ELR (cell line): ENCODE results near the gene CDKN1C.

Source experiments
- DNase-seq: peaks from one replicate; pipeline ENCODE4 v3.0.0-alpha.2; 2015; ENCODE audit warnings: low read depth

The CDKN1C gene

GRCh38 chr11:2869134-2869526 lies 16.4 kb downstream of the CDKN1C start:
- no peak for DNase-seq

- no peak for DNase-seq
These were observed 17.0 kb downstream of the CDKN1C start for GRCh38 chr11:2868506-2869133.

DNA sequence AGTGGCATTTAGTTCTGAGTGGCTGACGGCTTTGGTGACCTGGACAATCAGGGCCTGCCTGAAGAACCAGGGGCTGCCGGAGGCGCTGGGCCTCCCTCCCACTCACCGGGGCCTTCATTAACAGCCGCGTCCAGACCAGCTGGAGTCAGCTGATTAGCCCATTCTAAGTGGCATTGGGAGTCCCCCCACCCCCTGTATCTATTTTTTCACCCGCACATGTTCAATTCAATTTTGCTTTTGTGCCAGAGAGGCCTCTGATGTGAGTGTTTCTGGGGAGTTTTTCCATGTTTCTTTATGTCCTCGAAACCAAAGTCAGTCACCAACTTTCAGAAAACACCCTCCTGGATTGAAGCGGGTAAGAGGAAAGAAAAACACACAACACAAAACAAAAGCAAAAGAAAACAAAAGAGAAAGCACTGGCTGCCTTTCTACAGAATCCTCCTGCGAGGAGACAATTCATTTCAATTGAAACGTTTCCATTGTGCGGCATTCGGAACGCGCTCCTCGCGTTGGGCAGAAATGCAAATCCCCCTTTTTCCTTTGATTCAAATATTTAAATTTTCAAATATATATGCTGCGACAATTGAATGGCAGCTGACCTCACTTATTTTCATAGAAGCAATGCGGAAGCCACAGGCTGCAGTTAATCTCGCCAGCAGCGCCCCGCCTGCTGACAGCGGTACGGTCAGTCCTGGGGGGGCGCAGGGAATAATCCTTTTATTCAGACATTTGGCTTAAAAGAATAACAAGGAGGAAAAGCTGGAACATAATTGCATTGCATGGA lies 17.7 kb downstream of the CDKN1C start:
- no peak for DNase-seq

- DNase-seq: no peak
These were observed 18.4 kb downstream of the CDKN1C start for GRCh38 chr11:2867142-2867541.

GRCh38 chr11:2865922-2866577 lies 19.5 kb downstream of the CDKN1C start:
- DNase-seq: no peak

DNA sequence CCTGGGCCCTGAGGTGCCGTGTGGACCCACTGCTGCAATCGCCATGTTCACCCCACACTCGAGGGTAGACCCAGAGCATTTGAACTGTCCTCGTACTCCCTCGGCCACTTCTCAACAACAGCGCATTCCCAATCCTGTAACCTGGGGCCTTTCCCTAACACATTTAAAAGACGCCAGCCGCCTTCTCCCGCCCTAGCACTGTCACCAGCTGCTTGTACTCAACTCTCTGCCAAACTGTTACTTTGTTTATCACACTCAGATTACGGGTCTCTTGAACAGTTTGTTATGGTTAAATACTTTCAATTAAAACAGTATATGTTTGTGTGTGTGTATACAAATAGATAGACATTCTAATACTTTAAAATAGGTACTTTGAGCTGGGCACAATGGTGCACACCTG lies 20.7 kb downstream of the CDKN1C start:
- no peak for DNase-seq

- no peak for DNase-seq
These were observed 22.3 kb downstream of the CDKN1C start for GRCh38 chr11:2863276-2863618.

- no peak for DNase-seq
These were observed 22.9 kb downstream of the CDKN1C start for GRCh38 chr11:2862395-2863275.

GRCh38 chr11:2860636-2861035 lies 24.9 kb downstream of the CDKN1C start:
- peak; percentile 56 for DNase-seq

GRCh38 chr11:2859699-2860037 lies 25.9 kb downstream of the CDKN1C start:
- no peak for DNase-seq

- DNase-seq: no peak
These were observed 26.4 kb downstream of the CDKN1C start for GRCh38 chr11:2858995-2859698.

DNA sequence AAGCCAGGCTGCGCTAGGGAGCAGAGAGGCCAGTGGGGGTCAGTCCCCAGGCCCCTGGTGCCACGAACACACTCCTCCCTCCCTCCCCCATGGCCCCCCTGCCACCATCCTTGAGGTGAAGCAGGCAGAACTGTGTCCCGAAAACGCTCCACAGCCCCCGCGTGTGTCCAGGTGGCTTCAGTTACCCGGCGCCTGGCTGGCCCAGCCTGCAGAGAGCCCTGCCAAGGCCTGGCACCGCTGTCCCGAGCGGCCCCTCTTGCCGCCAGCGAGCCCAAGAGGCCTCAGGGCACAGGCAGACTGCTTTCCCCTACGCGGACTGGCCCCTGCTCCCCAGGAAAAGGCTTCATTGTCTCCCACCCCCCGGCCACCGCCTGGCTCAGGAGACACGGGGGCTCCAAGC lies 27.7 kb downstream of the CDKN1C start:
- DNase-seq: no peak

DNA sequence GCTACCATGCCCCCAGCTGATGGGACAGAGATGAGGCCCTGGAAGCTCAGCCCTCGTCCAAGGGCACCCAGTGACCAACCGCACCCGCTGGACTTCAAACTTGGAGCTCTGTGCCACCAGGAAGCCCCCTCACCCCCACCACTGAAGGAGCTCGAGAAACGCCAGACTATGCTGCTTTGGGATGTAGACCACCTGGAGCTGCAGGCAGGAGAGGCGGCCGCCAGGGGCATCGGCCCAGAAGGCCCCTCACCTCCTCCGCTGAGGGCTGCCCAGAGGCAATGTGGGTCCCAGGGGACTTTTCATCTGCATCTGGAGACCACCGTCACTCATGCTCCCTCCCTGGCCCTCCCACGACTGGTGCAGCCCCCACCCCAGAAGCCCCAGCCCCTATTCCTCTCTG lies 28.3 kb downstream of the CDKN1C start:
- DNase-seq: no peak

GRCh38 chr11:2855162-2855561 lies 30.4 kb downstream of the CDKN1C start:
- no peak for DNase-seq

DNA sequence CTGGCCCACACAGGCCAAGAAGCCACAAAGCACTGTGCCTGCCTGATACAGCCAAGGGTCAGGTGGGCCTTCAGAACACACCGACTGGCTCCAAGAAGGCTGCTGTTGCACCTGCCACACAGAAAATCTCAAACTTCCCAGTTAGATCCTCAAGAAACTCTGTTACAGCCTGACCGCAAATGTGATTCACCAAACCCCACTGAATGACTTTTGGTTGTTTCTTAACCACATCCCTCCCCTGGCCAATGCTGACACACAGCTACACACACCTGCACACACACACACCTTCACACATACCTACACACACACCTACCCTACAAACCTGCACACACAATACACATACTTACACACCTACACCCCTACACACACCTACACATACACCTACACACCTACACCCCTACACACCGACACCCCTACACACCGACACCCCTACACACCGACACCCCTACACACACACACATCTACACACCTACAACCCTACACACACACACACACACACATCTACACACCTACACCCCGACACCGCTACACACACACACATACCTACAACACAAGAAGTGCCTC lies 31.5 kb downstream of the CDKN1C start:
- DNase-seq: no peak

- no peak for DNase-seq
These were observed 32.2 kb downstream of the CDKN1C start for GRCh38 chr11:2853401-2853800.

DNA sequence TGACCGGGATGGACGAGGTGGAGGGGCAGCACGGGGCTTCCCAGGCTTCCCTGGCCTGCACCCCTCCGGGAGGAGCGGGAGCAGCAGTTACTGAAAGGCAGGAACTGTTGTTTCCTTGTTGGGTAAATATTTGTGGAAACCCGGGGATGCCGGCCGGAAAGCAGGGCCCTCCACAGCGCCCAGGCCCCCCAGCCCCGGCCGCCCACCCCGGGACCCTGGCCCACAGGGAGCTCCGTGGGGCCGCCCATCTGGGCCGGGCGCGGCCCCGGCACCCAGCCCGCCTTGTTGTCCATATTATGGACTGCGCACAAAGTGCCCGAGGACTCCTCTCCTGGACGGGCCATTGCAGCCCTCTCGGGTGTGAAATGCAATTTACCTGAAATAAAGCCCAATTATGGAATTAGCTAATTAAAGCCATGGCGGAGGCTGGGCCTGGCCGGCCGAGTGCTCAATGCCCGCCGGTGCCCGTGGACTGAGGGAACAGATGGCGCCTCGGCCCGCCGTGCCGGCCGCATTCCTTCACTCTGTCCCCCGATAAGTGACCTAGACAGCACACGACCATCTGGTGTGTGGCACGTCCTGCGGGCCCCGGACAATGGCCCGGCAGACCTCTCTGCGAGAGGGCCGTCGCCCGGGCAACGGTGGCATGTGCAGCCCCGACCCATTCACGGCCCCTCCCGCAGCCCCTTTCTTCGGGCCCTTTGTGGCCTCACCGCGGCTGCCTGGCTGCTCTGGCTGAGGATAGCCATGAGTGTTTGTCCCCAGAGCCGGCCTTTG lies 35.4 kb downstream of the CDKN1C start:
- DNase-seq: no peak

DNA sequence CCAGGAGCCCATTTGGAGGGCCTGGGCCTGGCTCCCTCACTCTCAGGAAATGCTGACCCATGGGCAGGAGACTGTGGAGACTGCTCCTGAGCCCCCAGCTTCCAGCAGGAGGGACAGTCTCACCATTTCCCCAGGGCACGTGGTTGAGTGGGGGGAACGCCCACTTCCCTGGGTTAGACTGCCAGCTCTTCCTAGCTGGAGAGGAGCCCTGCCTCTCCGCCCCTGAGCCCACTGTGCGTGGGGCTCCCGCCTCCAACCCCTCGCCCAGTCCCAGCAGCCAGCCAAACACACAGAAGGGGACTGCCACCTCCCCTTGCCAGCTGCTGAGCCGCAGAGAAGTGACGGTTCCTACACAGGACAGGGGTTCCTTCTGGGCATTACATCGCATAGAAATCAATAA lies 37.1 kb downstream of the CDKN1C start:
- DNase-seq: no peak

DNA sequence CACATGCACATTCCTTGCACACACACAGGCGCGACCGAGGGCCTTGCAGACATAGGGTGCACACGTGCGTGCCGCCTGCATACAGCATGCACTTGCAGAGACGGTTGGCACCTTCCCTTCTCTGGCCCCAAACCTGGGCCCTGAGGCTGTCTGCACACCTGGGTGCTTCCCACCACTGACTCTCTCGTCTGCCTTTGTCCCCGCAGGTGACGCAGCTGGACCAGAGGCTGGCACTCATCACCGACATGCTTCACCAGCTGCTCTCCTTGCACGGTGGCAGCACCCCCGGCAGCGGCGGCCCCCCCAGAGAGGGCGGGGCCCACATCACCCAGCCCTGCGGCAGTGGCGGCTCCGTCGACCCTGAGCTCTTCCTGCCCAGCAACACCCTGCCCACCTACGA lies 38.0 kb downstream of the CDKN1C start:
- no peak for DNase-seq

- no peak for DNase-seq
These were observed 39.1 kb downstream of the CDKN1C start for GRCh38 chr11:2846470-2846869.

DNA sequence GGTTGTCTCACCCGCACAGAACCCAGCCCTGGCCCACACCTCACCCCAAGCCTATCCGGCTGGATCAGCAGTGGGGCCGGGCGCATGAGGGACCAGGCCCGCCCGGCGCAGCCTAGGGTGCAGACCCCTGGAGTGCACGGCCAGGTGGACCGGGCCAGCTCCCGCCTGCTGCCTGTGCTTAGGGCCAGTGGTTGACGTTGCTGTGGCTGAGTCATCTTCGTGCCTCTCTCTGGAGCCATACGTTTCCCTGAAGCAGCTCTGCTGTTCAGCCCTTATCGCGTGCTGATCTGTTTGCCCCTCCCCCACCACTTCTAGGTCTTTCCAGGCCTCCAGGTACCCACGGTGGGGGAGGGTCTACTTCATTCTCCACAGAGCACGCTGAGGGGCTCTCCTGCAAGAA lies 39.5 kb downstream of the CDKN1C start:
- peak; percentile 31 for DNase-seq
